Measurements from ENCODE around the gene EHMT1.

EHMT1 gene
- 91.5 to 189 (median 114) reads per million in 9 experiments for total RNA-seq

- H3K27ac Mint-ChIP-seq = peak within 1 kb of the TSS; percentile 86 to 92
- H3K4me1 Mint-ChIP-seq (ENCODE audit: low read depth in 2 of 2) = peaks cover 27 to 29% of the 10 kb centered on the region in 2 donors
- H3K27me3 Mint-ChIP-seq = no peaks in the 10 kb centered on the region
- H3K4me3 Mint-ChIP-seq = peak within 1 kb of the TSS; percentile 84 to 89
- DNase-seq (peak; percentile 88 to 95 (median 93)), ATAC-seq (replicated peaks) (peak; percentile 80)
- H3K9me3 Mint-ChIP-seq = no peaks in the 10 kb centered on the region
- H3K36me3 Mint-ChIP-seq (ENCODE audit: insufficient read depth) = peaks cover 45% of the 10 kb centered on the region
These were observed at the start of gene EHMT1 for GRCh38 chr9:137618105-137619067. EHMT1 (plus strand) TSS chr9:137619005; CDS start chr9:137619029, 24 bp downstream.

GRCh38 chr9:137569609-137570203 lies 49.1 kb upstream of the EHMT1 start:
- H3K9me3 Mint-ChIP-seq = no peaks in the 10 kb centered on the region
- peaks cover 29% of the 10 kb centered on the region for H3K36me3 Mint-ChIP-seq (ENCODE audit: insufficient read depth)
- ATAC-seq (replicated peaks) = no peak
- DNase-seq = no peak
- no peaks in the 10 kb centered on the region for H3K27me3 Mint-ChIP-seq
- no peak overlapping the region for H3K4me3 Mint-ChIP-seq
- H3K4me1 Mint-ChIP-seq (ENCODE audit: low read depth in 2 of 2) = peaks cover 4 to 16% of the 10 kb centered on the region in 2 donors
- H3K27ac Mint-ChIP-seq = peak overlapping the region in 1 of 2 donors; percentile 24

- ATAC-seq (replicated peaks) = no peak
- Mint-ChIP-seq H3K9me3 (no peaks in the 10 kb centered on the region), H3K4me3 (no peak overlapping the region), H3K4me1 (ENCODE audit: low read depth in 2 of 2) (peaks cover 8 to 20% of the 10 kb centered on the region in 2 donors), H3K36me3 (ENCODE audit: insufficient read depth) (peaks cover 34% of the 10 kb centered on the region), H3K27me3 (no peaks in the 10 kb centered on the region), H3K27ac (peak overlapping the region in 1 of 2 donors; percentile 24)
- DNase-seq = no peak
These were observed 48.2 kb upstream of the EHMT1 start for GRCh38 chr9:137570566-137570965.

DNA sequence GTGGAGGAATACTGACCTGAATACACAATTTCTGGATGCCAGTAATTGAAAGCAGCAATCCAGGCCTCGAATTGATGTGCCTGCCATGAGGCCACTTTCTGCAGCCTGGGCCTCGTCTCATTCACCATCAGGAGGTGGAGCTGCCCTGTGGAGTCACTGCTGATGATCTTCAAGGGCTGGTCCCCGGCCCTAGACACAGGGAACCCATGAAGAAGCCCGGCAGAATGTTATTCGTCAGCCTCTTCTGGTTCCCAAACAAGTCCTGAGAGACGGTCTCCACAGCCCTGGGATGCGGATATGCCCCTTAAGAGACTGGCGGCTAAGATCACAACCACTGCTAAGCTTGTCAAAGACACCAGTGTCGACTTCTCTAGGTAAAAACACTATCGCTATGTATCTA lies 44.6 kb upstream of the EHMT1 start:
- peaks cover 40% of the 10 kb centered on the region for H3K36me3 Mint-ChIP-seq (ENCODE audit: insufficient read depth)
- peaks cover 27 to 30% of the 10 kb centered on the region in 2 donors for H3K4me1 Mint-ChIP-seq (ENCODE audit: low read depth in 2 of 2)
- DNase-seq (no peak), ATAC-seq (replicated peaks) (no peak)
- no peaks in the 10 kb centered on the region for H3K27me3 Mint-ChIP-seq
- no peak overlapping the region for H3K27ac Mint-ChIP-seq
- H3K9me3 Mint-ChIP-seq = no peaks in the 10 kb centered on the region
- no peak overlapping the region for H3K4me3 Mint-ChIP-seq

DNA sequence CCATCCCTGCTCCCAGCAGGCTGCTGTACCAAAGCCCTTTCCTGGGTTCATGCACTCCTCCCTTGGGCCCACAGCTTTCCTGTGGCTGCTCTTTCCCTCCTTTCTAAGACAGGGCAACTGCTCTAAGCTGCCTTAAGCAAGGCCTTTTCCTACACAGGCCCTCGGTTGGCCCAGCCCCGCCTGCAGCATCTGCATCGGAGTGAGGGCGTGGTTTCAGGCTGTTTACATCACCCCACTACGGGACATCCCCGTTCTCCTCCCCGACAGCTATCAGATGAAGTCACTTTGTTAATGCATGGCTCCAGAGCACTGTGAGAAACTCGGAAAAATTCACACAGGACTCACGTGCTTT lies 43.5 kb upstream of the EHMT1 start:
- no peaks in the 10 kb centered on the region for H3K27me3 Mint-ChIP-seq
- H3K9me3 Mint-ChIP-seq = no peaks in the 10 kb centered on the region
- peak overlapping the region; percentile 42 to 67 for H3K27ac Mint-ChIP-seq
- H3K4me1 Mint-ChIP-seq (ENCODE audit: low read depth in 2 of 2) = peaks cover 25 to 30% of the 10 kb centered on the region in 2 donors
- peak overlapping the region in 1 of 2 donors; percentile 56 for H3K4me3 Mint-ChIP-seq
- ATAC-seq (replicated peaks) (no peak), DNase-seq (no peak)
- peaks cover 40% of the 10 kb centered on the region for H3K36me3 Mint-ChIP-seq (ENCODE audit: insufficient read depth)

DNA sequence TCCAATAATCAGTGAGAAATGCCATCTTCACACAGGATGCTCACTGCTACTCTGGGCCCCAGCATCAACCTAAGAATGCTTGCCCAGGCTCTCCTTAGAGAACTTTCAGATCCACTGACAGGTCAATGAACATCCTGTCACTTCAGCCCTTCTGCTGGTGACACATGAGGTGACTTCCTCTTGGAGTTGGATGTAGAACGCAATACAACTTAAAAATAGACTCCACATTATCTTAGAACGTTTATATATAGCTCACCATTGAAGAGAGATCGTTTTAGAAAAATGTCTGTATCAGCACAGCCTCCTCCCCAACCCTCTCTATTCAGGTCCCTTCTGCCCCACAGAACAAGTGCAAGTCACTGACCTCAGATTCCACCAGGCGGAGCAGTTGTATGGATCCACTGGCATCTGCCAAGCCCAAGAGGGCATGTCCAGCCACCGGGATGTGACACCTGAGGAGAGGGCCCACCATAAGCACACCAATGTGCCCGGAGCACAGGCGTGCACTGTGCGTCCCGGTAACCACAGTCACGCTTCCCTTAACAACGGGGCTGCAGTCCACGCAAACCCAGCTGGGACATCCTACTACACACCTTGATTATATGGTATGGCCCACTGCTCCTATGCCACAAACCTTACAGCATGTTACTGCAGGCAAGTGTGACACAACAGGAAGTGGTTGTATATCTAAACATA lies 42.9 kb upstream of the EHMT1 start:
- H3K36me3 Mint-ChIP-seq (ENCODE audit: insufficient read depth) = peaks cover 41% of the 10 kb centered on the region
- peak overlapping the region; percentile 42 to 67 for H3K27ac Mint-ChIP-seq
- H3K9me3 Mint-ChIP-seq = no peaks in the 10 kb centered on the region
- no peak for DNase-seq
- H3K4me1 Mint-ChIP-seq (ENCODE audit: low read depth in 2 of 2) = peaks cover 23 to 25% of the 10 kb centered on the region in 2 donors
- H3K4me3 Mint-ChIP-seq = peak overlapping the region; percentile 56 to 59
- H3K27me3 Mint-ChIP-seq = no peaks in the 10 kb centered on the region
- peak; percentile 11 for ATAC-seq (replicated peaks)

DNA sequence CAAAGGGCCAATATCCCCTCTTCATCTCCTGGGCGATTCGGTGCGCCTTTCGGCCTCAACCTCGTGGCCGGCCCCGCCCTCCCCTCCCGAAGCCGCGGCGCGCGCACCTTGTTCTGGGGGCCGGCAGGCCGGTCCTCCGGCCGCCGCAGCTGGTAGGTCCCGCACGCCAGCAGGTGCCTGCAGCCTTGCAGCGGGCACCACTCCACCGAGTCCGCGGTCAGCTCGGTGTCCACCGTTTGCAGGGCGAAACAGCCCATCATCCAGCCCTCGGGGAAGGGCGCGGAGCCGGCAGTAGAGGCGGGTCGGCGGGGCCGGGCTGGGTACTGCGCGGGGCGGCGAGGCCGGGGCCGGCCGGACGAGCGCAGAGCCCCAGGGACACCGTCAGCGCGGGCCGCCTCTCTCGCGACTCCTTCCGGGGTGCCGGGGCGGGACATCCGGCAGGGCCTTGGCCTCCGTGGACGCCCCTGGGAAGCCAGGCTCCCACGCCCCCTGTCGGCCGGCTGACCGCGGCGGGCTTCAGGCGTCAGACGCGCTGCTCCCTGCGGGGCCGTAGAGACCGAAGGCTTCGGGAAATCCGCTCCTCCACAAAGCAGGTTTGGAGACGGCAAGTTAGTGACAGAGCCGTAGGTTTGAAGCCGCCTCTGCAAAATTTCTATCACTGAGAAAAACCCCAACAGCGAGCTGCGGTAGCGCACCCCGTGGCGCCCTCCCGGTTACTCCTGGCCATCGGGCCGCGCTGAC lies 40.1 kb upstream of the EHMT1 start, which contains the start of gene DPH7:
Gene DPH7, minus strand, starts transcription at position 408 of the 741 bp plus-strand sequence. Its CDS starts 148 bp downstream, at position 260.
- Mint-ChIP-seq H3K4me1 (ENCODE audit: low read depth in 2 of 2) (peaks cover 23 to 26% of the 10 kb centered on the region in 2 donors), H3K36me3 (ENCODE audit: insufficient read depth) (peaks cover 26% of the 10 kb centered on the region), H3K27me3 (no peaks in the 10 kb centered on the region), H3K4me3 (peak within 1 kb of the TSS; percentile 73 to 76), H3K9me3 (no peaks in the 10 kb centered on the region), H3K27ac (peak within 1 kb of the TSS; percentile 54 to 68)
- DNase-seq (peak; percentile 94 to 98 (median 97)), ATAC-seq (replicated peaks) (peak; percentile 97)

DNA sequence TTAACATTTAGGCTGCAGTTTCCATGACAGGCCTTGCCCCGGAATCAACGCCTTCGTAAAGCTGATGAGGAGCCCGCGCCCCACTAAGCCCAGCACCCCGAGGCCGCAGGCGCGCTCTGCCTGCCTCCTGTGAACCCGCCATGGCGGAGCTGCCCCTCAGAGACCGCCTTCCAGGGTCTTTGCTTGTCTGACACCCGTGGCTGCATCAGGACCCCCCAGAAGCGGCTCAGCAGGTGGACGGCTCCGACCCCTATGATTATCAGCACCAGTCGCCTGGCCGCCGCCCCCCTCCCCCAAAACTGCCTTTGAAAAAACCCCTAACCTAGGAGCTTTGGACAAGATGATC lies 39.6 kb upstream of the EHMT1 start:
- H3K4me1 Mint-ChIP-seq (ENCODE audit: low read depth in 2 of 2) = peaks cover 23 to 26% of the 10 kb centered on the region in 2 donors

GRCh38 chr9:137580209-137580953 lies 38.4 kb upstream of the EHMT1 start:
- Mint-ChIP-seq H3K4me3 (no peak overlapping the region), H3K4me1 (ENCODE audit: low read depth in 2 of 2) (peaks cover 20 to 21% of the 10 kb centered on the region in 2 donors), H3K27ac (no peak overlapping the region), H3K36me3 (ENCODE audit: insufficient read depth) (peaks cover 11% of the 10 kb centered on the region), H3K9me3 (no peaks in the 10 kb centered on the region), H3K27me3 (no peaks in the 10 kb centered on the region)
- ATAC-seq (replicated peaks) (no peak), DNase-seq (no peak)

More for the DNA sequence above, 39.6 kb upstream of the EHMT1 start:
- Mint-ChIP-seq H3K4me3 (peak overlapping the region; percentile 73 to 76), H3K27ac (peak overlapping the region in 1 of 2 donors; percentile 68), H3K9me3 (no peaks in the 10 kb centered on the region), H3K27me3 (no peaks in the 10 kb centered on the region), H3K36me3 (ENCODE audit: insufficient read depth) (peaks cover 20% of the 10 kb centered on the region)
- DNase-seq (no peak), ATAC-seq (replicated peaks) (no peak)

- ATAC-seq (replicated peaks) = no peak
- Mint-ChIP-seq H3K4me3 (no peak overlapping the region), H3K27me3 (no peaks in the 10 kb centered on the region), H3K9me3 (no peaks in the 10 kb centered on the region), H3K36me3 (ENCODE audit: insufficient read depth) (peaks cover 7% of the 10 kb centered on the region), H3K27ac (no peak overlapping the region), H3K4me1 (ENCODE audit: low read depth in 2 of 2) (peaks cover 15% of the 10 kb centered on the region in 2 donors)
- DNase-seq = no peak
These were observed 37.9 kb upstream of the EHMT1 start for GRCh38 chr9:137580954-137581322.

DNA sequence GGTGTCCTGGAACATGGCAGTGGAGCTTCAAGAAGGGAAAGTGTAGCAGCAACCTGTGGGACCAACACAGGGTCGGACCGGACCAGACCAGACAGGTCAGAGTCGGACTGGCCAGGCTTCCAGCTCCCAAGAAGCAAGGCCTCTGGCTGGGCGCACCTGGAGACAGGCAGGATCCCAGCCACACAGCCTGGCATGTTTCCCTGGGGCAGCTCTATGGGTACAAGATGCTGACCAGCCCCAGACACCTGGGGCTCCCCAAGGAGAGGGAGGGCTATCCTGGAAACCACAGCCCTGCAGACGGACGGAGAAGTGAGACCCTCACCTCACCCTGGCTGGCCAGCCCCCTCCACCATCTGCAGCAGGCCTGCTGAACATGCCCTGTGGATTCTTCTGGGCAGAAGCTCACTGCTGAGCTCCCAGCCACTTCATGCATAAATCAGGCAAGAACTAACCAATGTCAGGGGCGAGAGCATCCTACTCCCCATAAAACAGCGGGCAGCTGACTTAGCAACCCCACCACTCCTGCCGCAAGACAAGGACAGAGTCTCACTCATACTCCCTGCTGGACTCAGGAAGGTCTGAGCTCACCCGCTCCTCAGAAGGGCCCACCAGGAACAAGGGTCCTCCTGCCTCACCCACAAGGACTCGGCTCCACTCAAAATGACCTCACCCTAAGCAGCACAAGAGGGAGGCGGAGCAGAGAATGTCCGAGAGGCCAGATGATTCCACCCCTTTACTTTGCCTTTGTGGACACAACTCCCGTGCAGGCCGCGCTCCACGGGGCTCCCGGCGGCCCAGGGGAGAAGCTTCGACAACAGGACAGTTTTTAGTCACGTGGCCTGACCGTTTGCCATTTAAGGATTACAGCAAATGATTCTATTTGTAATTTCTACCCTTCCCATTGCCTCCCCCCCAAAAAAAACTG lies 37.2 kb upstream of the EHMT1 start:
- Mint-ChIP-seq H3K4me3 (no peak overlapping the region), H3K27ac (no peak overlapping the region), H3K9me3 (no peaks in the 10 kb centered on the region), H3K4me1 (ENCODE audit: low read depth in 2 of 2) (peaks cover 9 to 11% of the 10 kb centered on the region in 2 donors), H3K27me3 (no peaks in the 10 kb centered on the region), H3K36me3 (ENCODE audit: insufficient read depth) (peaks cover 3% of the 10 kb centered on the region)
- no peak for DNase-seq
- no peak for ATAC-seq (replicated peaks)
